ENCODE measurements around the gene IL17REL.

IL17REL gene

GRCh38 chr22:49954991-49955580 is 57.5 kb downstream of the IL17REL start:
- H3K27me3 ChIP-seq (ENCODE audit: control insufficient read depth, insufficient read depth, low read length) = no peaks in the 10 kb centered on the region
- no peaks in the 10 kb centered on the region for H3K36me3 ChIP-seq (ENCODE audit: control insufficient read depth, insufficient read depth, low read length)
- H3K4me3 ChIP-seq (ENCODE audit: low read length) = no peak overlapping the region
- H3K4me1 ChIP-seq (ENCODE audit: control insufficient read depth, insufficient read depth, low read length) = peaks cover 92% of the 10 kb centered on the region
- H3K9ac ChIP-seq (ENCODE audit: low read length) = peak overlapping the region; percentile 8
- H3K9me3 ChIP-seq (ENCODE audit: control insufficient read depth, low read length) = no peaks in the 10 kb centered on the region

- Histone ChIP-seq H3K27me3 (ENCODE audit: control insufficient read depth, insufficient read depth, low read length) (no peaks in the 10 kb centered on the region), H3K4me1 (ENCODE audit: control insufficient read depth, insufficient read depth, low read length) (peaks cover 93% of the 10 kb centered on the region), H3K36me3 (ENCODE audit: control insufficient read depth, insufficient read depth, low read length) (no peaks in the 10 kb centered on the region), H3K9ac (ENCODE audit: low read length) (peak overlapping the region; percentile 80), H3K9me3 (ENCODE audit: control insufficient read depth, low read length) (no peaks in the 10 kb centered on the region), H3K4me3 (ENCODE audit: low read length) (no peak overlapping the region)
Observed at GRCh38 chr22:49954354-49954753, 58.2 kb downstream of the IL17REL start.

GRCh38 chr22:49953680-49954344 is 58.8 kb downstream of the IL17REL start:
- no peak overlapping the region for H3K4me3 ChIP-seq (ENCODE audit: low read length)
- peak overlapping the region; percentile 80 for H3K9ac ChIP-seq (ENCODE audit: low read length)

GRCh38 chr22:49953027-49953679 is 59.4 kb downstream of the IL17REL start:
- Histone ChIP-seq H3K4me3 (ENCODE audit: low read length) (no peak overlapping the region), H3K4me1 (ENCODE audit: control insufficient read depth, insufficient read depth, low read length) (peaks cover 84% of the 10 kb centered on the region), H3K9me3 (ENCODE audit: control insufficient read depth, low read length) (no peaks in the 10 kb centered on the region), H3K36me3 (ENCODE audit: control insufficient read depth, insufficient read depth, low read length) (no peaks in the 10 kb centered on the region), H3K27me3 (ENCODE audit: control insufficient read depth, insufficient read depth, low read length) (no peaks in the 10 kb centered on the region), H3K9ac (ENCODE audit: low read length) (peak overlapping the region; percentile 80)

More at GRCh38 chr22:49953680-49954344, 58.8 kb downstream of the IL17REL start:
- H3K36me3 ChIP-seq (ENCODE audit: control insufficient read depth, insufficient read depth, low read length) = no peaks in the 10 kb centered on the region
- H3K4me1 ChIP-seq (ENCODE audit: control insufficient read depth, insufficient read depth, low read length) = peaks cover 91% of the 10 kb centered on the region
- H3K27me3 ChIP-seq (ENCODE audit: control insufficient read depth, insufficient read depth, low read length) = no peaks in the 10 kb centered on the region
- H3K9me3 ChIP-seq (ENCODE audit: control insufficient read depth, low read length) = no peaks in the 10 kb centered on the region

GRCh38 chr22:49951986-49952896 is 60.3 kb downstream of the IL17REL start:
- Histone ChIP-seq H3K36me3 (ENCODE audit: control insufficient read depth, insufficient read depth, low read length) (no peaks in the 10 kb centered on the region), H3K4me3 (ENCODE audit: low read length) (no peak overlapping the region), H3K27me3 (ENCODE audit: control insufficient read depth, insufficient read depth, low read length) (no peaks in the 10 kb centered on the region), H3K9me3 (ENCODE audit: control insufficient read depth, low read length) (no peaks in the 10 kb centered on the region), H3K9ac (ENCODE audit: low read length) (peak overlapping the region; percentile 80), H3K4me1 (ENCODE audit: control insufficient read depth, insufficient read depth, low read length) (peaks cover 79% of the 10 kb centered on the region)

GRCh38 chr22:49951678-49951985 is 60.9 kb downstream of the IL17REL start:
- Histone ChIP-seq H3K4me3 (ENCODE audit: low read length) (no peak overlapping the region), H3K36me3 (ENCODE audit: control insufficient read depth, insufficient read depth, low read length) (no peaks in the 10 kb centered on the region), H3K27me3 (ENCODE audit: control insufficient read depth, insufficient read depth, low read length) (no peaks in the 10 kb centered on the region), H3K4me1 (ENCODE audit: control insufficient read depth, insufficient read depth, low read length) (peaks cover 78% of the 10 kb centered on the region), H3K9me3 (ENCODE audit: control insufficient read depth, low read length) (no peaks in the 10 kb centered on the region), H3K9ac (ENCODE audit: low read length) (peak overlapping the region; percentile 80)

- Histone ChIP-seq H3K27me3 (ENCODE audit: control insufficient read depth, insufficient read depth, low read length) (no peaks in the 10 kb centered on the region), H3K36me3 (ENCODE audit: control insufficient read depth, insufficient read depth, low read length) (no peaks in the 10 kb centered on the region), H3K4me3 (ENCODE audit: low read length) (no peak overlapping the region), H3K9me3 (ENCODE audit: control insufficient read depth, low read length) (no peaks in the 10 kb centered on the region), H3K4me1 (ENCODE audit: control insufficient read depth, insufficient read depth, low read length) (peaks cover 77% of the 10 kb centered on the region), H3K9ac (ENCODE audit: low read length) (peak overlapping the region; percentile 80)
Observed at GRCh38 chr22:49951000-49951677, 61.4 kb downstream of the IL17REL start.

GRCh38 chr22:49950396-49950994 is 62.1 kb downstream of the IL17REL start:
- Histone ChIP-seq H3K36me3 (ENCODE audit: control insufficient read depth, insufficient read depth, low read length) (no peaks in the 10 kb centered on the region), H3K9ac (ENCODE audit: low read length) (peak overlapping the region; percentile 80), H3K4me3 (ENCODE audit: low read length) (no peak overlapping the region), H3K9me3 (ENCODE audit: control insufficient read depth, low read length) (no peaks in the 10 kb centered on the region), H3K4me1 (ENCODE audit: control insufficient read depth, insufficient read depth, low read length) (peaks cover 77% of the 10 kb centered on the region), H3K27me3 (ENCODE audit: control insufficient read depth, insufficient read depth, low read length) (no peaks in the 10 kb centered on the region)

- H3K4me1 ChIP-seq (ENCODE audit: control insufficient read depth, insufficient read depth, low read length) = peaks cover 75% of the 10 kb centered on the region
- peak overlapping the region; percentile 90 for H3K9ac ChIP-seq (ENCODE audit: low read length)
- H3K36me3 ChIP-seq (ENCODE audit: control insufficient read depth, insufficient read depth, low read length) = no peaks in the 10 kb centered on the region
- H3K4me3 ChIP-seq (ENCODE audit: low read length) = no peak overlapping the region
- no peaks in the 10 kb centered on the region for H3K27me3 ChIP-seq (ENCODE audit: control insufficient read depth, insufficient read depth, low read length)
- no peaks in the 10 kb centered on the region for H3K9me3 ChIP-seq (ENCODE audit: control insufficient read depth, low read length)
Observed at GRCh38 chr22:49949914-49950292, 62.7 kb downstream of the IL17REL start.

- Histone ChIP-seq H3K36me3 (ENCODE audit: control insufficient read depth, insufficient read depth, low read length) (no peaks in the 10 kb centered on the region), H3K4me3 (ENCODE audit: low read length) (peak overlapping the region; percentile 42), H3K4me1 (ENCODE audit: control insufficient read depth, insufficient read depth, low read length) (peaks cover 71% of the 10 kb centered on the region), H3K27me3 (ENCODE audit: control insufficient read depth, insufficient read depth, low read length) (no peaks in the 10 kb centered on the region), H3K9me3 (ENCODE audit: control insufficient read depth, low read length) (no peaks in the 10 kb centered on the region), H3K9ac (ENCODE audit: low read length) (peak overlapping the region; percentile 90)
Observed at GRCh38 chr22:49948958-49949913, 63.3 kb downstream of the IL17REL start.
